Tibial artery (tissue), 4 donors: Measurements from ENCODE around the gene SH3RF3.

Source experiments
- DNase-seq, 2 donors: peaks; one replicate each; pipeline ENCODE4 v3.0.0-alpha.2; 2019
- H3K27ac ChIP-seq, 2 donors: fragments of 200-600 bp; sonication (generic) in 1 of 2; 1 replicate in 1 of 2; 2 replicates in 1 of 2; pipeline ENCODE4 v1.5.1; 2018 to 2019; ENCODE audit warnings: mild to moderate bottlenecking in 1 of 2
- H3K27me3 ChIP-seq, 2 donors: fragments of 200-600 bp; sonication (generic) in 1 of 2; one replicate each; pipeline versions ENCODE4 v1.5.1 to v1.6.0; 2016 to 2019
- H3K36me3 ChIP-seq, 3 donors: fragments of 200-600 bp; sonication (generic) in 2 of 3; one replicate each; pipeline ENCODE4 v1.5.1; 2016 to 2019; ENCODE audit warnings: mild to moderate bottlenecking in 2 of 3
- H3K4me1 ChIP-seq, 4 donors: fragments of 200-600 bp; sonication (generic) in 2 of 4; 1 replicate in 3 of 4; 2 replicates in 1 of 4; pipeline ENCODE4 v1.5.1; 2016 to 2019
- H3K4me3 ChIP-seq, 2 donors: fragments of 200-600 bp; sonication (generic) in 1 of 2; 1 replicate in 1 of 2; 2 replicates in 1 of 2; pipeline ENCODE4 v1.5.1; 2018 to 2019; ENCODE audit warnings: mild to moderate bottlenecking in 2 of 2
- H3K9me3 ChIP-seq, 3 donors: fragments of 200-600 bp; sonication (generic) in 1 of 3; one replicate each; pipeline ENCODE4 v1.5.1; 2016 to 2019
- intact Hi-C: fragments of 100-400 bp; cut with DNase I; formaldehyde crosslinking; loops from one replicate; pipeline ENCODE4 v1.15.0; 2023; ENCODE audit warnings: low total_unique reads
- TF ChIP-seq, protein P1 (sequence below), 2 experiments: fragments of 200-600 bp in 1 of 2; fragments of 450-650 bp in 1 of 2; IDR thresholded peaks; one replicate each; pipeline ENCODE4 v1.5.1; 2017 to 2019; ENCODE audit warnings: antibody characterized with exemption in 2 of 2, mild to moderate bottlenecking in 1 of 2, moderate library complexity in 1 of 2

The SH3RF3 gene

DNA sequence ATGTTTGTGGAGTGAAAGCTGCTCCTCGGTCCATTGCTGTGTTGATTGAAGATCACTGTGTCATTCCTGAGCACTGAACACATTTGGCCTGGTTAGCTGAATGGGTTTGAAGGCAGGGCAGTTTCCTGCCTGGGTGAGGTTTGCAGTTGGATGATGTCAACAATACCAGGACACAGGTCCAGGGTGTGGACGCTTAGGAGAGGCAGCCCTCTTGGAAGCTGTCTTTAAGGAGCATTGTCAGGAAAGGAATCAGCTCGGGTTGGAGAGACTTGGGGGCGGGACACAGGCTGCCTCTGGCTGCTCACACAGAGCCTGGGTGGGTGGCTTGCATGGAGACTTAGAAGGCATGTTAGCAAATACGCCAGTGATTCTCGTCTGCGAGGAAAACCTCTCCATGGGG lies 247.1 kb downstream of the SH3RF3 start:
- Histone ChIP-seq H3K36me3 (peaks cover 12 to 37% (median 23%) of the 10 kb centered on the region in 3 donors), H3K9me3 (no peaks in the 10 kb centered on the region), H3K4me3 (no peak overlapping the region), H3K27ac (no peak overlapping the region), H3K27me3 (no peaks in the 10 kb centered on the region), H3K4me1 (no peaks in the 10 kb centered on the region)
- peak in 1 of 2 donors; percentile 18 for DNase-seq
- TF ChIP-seq, protein P1, sequence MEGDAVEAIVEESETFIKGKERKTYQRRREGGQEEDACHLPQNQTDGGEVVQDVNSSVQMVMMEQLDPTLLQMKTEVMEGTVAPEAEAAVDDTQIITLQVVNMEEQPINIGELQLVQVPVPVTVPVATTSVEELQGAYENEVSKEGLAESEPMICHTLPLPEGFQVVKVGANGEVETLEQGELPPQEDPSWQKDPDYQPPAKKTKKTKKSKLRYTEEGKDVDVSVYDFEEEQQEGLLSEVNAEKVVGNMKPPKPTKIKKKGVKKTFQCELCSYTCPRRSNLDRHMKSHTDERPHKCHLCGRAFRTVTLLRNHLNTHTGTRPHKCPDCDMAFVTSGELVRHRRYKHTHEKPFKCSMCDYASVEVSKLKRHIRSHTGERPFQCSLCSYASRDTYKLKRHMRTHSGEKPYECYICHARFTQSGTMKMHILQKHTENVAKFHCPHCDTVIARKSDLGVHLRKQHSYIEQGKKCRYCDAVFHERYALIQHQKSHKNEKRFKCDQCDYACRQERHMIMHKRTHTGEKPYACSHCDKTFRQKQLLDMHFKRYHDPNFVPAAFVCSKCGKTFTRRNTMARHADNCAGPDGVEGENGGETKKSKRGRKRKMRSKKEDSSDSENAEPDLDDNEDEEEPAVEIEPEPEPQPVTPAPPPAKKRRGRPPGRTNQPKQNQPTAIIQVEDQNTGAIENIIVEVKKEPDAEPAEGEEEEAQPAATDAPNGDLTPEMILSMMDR (IDR thresholded peaks at IDR 0.05): no peak
- intact Hi-C loops: no loop called here

DNA sequence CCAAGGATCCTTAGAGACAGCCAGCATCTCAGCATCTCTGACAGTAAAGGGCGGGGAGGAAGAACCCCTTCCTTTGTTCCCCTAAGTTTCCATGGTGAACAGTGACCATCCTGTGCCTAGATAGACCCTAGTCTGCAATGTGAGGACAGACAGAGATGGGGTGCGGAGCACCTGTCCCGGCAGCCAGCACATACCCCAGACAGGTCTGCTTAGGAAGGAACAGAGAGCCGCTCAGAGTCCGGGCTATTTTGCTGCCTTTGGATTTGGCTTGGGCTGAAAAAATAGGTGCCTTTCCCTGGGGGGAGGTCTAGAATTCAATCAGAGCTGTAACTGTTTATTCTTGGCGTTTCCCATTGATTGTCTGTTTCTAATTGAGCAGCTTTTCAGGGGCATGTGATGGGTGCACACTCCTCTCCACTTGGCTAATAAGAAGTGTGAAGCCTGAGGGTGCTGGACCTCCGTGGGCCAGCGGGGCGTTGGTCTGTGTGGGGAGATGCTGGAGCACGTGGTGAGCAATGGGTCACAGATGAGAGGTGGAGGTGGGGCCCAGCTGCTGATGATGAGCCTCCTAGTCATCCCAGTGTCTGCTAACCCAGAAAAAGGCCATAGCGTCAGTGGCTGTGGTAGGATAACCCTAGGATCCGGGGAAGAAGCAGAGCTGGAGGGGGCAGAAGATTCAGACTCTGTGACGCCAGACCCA lies 247.9 kb downstream of the SH3RF3 start:
- intact Hi-C loops: no loop called here
- Histone ChIP-seq H3K4me3 (no peak overlapping the region), H3K36me3 (peaks cover 7 to 32% (median 19%) of the 10 kb centered on the region in 3 donors), H3K27me3 (no peaks in the 10 kb centered on the region), H3K9me3 (no peaks in the 10 kb centered on the region), H3K27ac (no peak overlapping the region), H3K4me1 (peaks cover 0 to 3% (median 0%) of the 10 kb centered on the region in 4 donors)
- DNase-seq: peak in 1 of 2 donors; percentile 14
- TF ChIP-seq, protein P1 (IDR thresholded peaks at IDR 0.05): no peak

DNA sequence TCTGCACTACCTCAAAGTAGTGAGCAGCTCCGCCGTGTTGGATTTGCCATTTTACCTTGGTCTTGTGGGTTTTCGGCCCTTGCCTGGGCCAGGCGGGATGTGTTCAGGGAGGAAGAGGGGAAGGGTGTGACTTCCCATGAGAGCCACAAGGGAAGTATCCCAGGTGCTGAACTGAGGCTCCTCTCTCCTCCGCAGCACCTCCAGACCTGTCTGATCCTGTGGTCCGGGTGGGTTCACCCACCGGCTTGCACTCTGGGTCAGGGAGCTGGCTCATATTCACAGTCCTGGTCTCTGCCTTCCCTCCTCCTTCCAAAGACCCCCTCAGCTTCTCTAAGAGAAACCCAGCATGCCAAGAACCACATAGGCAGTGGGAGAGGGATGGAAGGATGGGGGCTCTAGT lies 249.0 kb downstream of the SH3RF3 start:
- Histone ChIP-seq H3K36me3 (peaks cover 0 to 21% (median 9%) of the 10 kb centered on the region in 3 donors), H3K27me3 (no peaks in the 10 kb centered on the region), H3K9me3 (no peaks in the 10 kb centered on the region), H3K4me3 (no peak overlapping the region), H3K4me1 (peaks cover 1 to 13% (median 9%) of the 10 kb centered on the region in 4 donors), H3K27ac (no peak overlapping the region)
- intact Hi-C loops: no loop called here
- peak in 1 of 2 donors; percentile 8 for DNase-seq
- TF ChIP-seq, protein P1 (IDR thresholded peaks at IDR 0.05): no peak

DNA sequence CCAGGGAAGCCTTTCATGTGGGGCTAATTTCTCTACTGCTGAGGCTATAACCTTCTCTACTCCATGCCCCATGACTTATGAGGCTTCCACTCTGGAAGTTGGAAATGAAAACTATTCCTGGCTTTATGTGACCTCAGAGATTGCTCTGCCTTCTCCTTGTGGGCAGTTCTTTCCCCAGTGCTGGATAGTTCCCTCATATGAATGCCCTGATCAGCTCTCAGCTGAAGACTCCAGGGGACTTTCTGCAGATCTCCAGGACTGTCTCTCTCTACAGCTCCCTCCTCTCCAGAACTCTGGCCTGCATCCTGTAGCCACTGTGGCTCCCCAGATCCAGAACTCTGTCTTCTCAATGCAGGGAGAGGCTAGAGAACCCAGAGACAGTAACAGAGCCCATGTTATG lies 249.7 kb downstream of the SH3RF3 start:
- TF ChIP-seq, protein P1 (IDR thresholded peaks at IDR 0.05): no peak
- intact Hi-C loops: no loop called here
- H3K36me3 ChIP-seq: peaks cover 0 to 16% (median 6%) of the 10 kb centered on the region in 3 donors
- H3K9me3 ChIP-seq: no peaks in the 10 kb centered on the region
- no peak overlapping the region for H3K4me3 ChIP-seq
- DNase-seq: no peak
- no peaks in the 10 kb centered on the region for H3K27me3 ChIP-seq
- no peak overlapping the region for H3K27ac ChIP-seq
- H3K4me1 ChIP-seq: peaks cover 4 to 20% (median 17%) of the 10 kb centered on the region in 4 donors

DNA sequence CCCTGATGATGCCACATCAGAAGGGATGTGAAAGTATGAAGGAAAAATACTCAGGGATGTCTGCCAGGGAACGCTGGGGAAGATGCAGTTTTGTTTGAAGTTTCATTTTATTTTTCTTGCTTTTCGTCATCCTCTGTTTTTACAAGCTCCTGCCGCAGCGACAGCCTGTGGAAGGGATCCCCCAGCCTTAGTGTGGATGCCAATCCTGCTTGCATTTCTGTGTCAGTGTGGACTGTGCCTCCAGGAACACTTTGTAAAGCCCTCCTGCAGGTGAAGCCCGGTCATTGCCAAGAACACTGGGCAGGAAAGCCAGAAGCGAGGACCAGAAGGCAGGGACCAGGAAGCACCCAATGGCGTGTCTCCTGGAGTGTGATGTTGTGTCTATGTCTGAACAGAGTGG lies 250.5 kb downstream of the SH3RF3 start:
- intact Hi-C loops: no loop called here
- Histone ChIP-seq H3K27ac (no peak overlapping the region), H3K9me3 (no peaks in the 10 kb centered on the region), H3K27me3 (no peaks in the 10 kb centered on the region), H3K4me3 (no peak overlapping the region), H3K36me3 (peaks cover 0 to 8% (median 0%) of the 10 kb centered on the region in 3 donors), H3K4me1 (peaks cover 4 to 29% (median 23%) of the 10 kb centered on the region in 4 donors)
- peak in 1 of 2 donors; percentile 3 for DNase-seq
- TF ChIP-seq, protein P1 (IDR thresholded peaks at IDR 0.05): no peak
